Smooth muscle cell (in vitro differentiated cells): ENCODE measurements around the gene NCK2. TPM values are rescaled to one million over a fixed set of nuclear protein-coding genes. Genes with fewer than 3 reads are reported as not detected.
A peak's percentile ranks its signal among the peaks of the same experiment; 100 is the strongest.

ENCODE experiments used
- DNase-seq: peaks from one replicate; lab custom pipeline; 2025; ENCODE audit not compliant: unreplicated experiment; lab: John Stamatoyannopoulos, UW
- H2AFZ ChIP-seq: fragments of 200-600 bp; sonication (generic); 2 replicates; pipeline ENCODE4 v1.6.0; 2016; ENCODE audit warnings: antibody characterized with exemption, low read depth, mild to moderate bottlenecking
- H3F3A ChIP-seq: fragments of 200-600 bp; sonication (generic); 2 replicates; pipeline ENCODE4 v1.6.0; 2017; ENCODE audit warnings: antibody characterized with exemption, low read depth
- H3K27ac ChIP-seq: fragments of 200-600 bp; sonication (generic); 2 replicates; pipeline ENCODE4 v1.5.1; 2016; ENCODE audit warnings: low read depth, mild to moderate bottlenecking
- H3K27me3 ChIP-seq: fragments of 200-600 bp; sonication (generic); 2 replicates; pipeline ENCODE4 v1.6.1; 2016; ENCODE audit warnings: low read depth, mild to moderate bottlenecking
- H3K36me3 ChIP-seq: fragments of 200-600 bp; sonication (generic); 2 replicates; pipeline ENCODE4 v1.5.1; 2016; ENCODE audit warnings: low read depth
- H3K4me1 ChIP-seq: fragments of 200-600 bp; sonication (generic); 2 replicates; pipeline ENCODE4 v1.5.1; 2016; ENCODE audit warnings: low read depth
- H3K4me2 ChIP-seq: fragments of 200-600 bp; sonication (generic); 2 replicates; pipeline ENCODE4 v1.6.0; 2016; ENCODE audit warnings: mild to moderate bottlenecking
- H3K4me3 ChIP-seq: fragments of 200-600 bp; sonication (generic); 2 replicates; pipeline ENCODE4 v1.5.1; 2016; ENCODE audit warnings: mild to moderate bottlenecking
- H3K79me2 ChIP-seq: fragments of 200-600 bp; sonication (generic); 2 replicates; pipeline ENCODE4 v1.6.0; 2016; ENCODE audit warnings: low read depth, mild to moderate bottlenecking
- H3K9ac ChIP-seq: fragments of 200-600 bp; sonication (generic); 2 replicates; pipeline ENCODE4 v1.6.0; 2016; ENCODE audit warnings: low read depth
- H3K9me3 ChIP-seq: fragments of 200-600 bp; sonication (generic); replicated peaks from 2 replicates; pipeline ENCODE4 v1.5.1; 2016; ENCODE audit warnings: low read depth
- H4K20me1 ChIP-seq: fragments of 200-600 bp; sonication (generic); 2 replicates; pipeline ENCODE4 v1.6.0; 2016; ENCODE audit warnings: low read depth
- WGBS: methylation state at CpG from one replicate; pipeline ENCODE4 v1.1.7; 2016; ENCODE audit warnings: low lambda C conversion rate; 5-methylcytosine and 5-hydroxymethylcytosine counted together
- polyA plus RNA-seq: library from polyadenylated mRNA; unstranded; fragments of >200 nt; fragmentation: Nextera tagmentation; extraction: Ambion mirVana; gene quantifications from 2 replicates; pipeline ENCODE4 v1.2.1, GENCODE V29; 2016
- total RNA-seq: library from RNA; depleted of rRNA; stranded (reverse); fragments of >200 nt; gene quantifications from 2 replicates; pipeline ENCODE4 v1.2.3, GENCODE V29; 2014
- TF ChIP-seq, protein P1 (sequence below): fragments of 200-600 bp; sonication (generic); IDR thresholded peaks from 2 replicates; pipeline ENCODE4 v1.5.1; 2017; ENCODE audit warnings: borderline replicate concordance, mild to moderate bottlenecking, antibody characterized with exemption; ENCODE audit not compliant: insufficient read depth, poor library complexity, severe bottlenecking

Gene NCK2
- total and polyA plus RNA-seq, 2 experiments from 2014 or later: 29.0 to 50.5 TPM

DNA sequence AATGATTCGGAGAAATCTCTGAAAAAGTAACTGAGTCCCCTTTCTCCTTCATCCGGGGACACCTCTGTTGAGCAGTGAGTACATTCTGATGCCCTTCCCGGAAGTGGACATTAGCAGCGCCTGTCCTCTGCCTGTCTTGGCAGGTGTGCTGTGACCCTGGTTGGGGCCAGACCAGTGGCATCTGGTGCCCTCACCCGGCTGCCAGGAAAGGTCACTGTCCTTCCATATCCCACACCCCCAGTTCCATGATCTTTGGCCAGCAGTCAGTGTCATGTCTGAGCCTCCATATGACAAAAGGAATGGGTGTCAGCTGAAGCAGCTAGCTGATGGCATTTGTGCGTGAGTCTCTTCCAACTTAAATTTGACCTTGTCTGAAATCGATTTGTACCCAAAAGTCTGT, 128.1 kb downstream of the NCK2 start:
- TF ChIP-seq, protein P1, sequence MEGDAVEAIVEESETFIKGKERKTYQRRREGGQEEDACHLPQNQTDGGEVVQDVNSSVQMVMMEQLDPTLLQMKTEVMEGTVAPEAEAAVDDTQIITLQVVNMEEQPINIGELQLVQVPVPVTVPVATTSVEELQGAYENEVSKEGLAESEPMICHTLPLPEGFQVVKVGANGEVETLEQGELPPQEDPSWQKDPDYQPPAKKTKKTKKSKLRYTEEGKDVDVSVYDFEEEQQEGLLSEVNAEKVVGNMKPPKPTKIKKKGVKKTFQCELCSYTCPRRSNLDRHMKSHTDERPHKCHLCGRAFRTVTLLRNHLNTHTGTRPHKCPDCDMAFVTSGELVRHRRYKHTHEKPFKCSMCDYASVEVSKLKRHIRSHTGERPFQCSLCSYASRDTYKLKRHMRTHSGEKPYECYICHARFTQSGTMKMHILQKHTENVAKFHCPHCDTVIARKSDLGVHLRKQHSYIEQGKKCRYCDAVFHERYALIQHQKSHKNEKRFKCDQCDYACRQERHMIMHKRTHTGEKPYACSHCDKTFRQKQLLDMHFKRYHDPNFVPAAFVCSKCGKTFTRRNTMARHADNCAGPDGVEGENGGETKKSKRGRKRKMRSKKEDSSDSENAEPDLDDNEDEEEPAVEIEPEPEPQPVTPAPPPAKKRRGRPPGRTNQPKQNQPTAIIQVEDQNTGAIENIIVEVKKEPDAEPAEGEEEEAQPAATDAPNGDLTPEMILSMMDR: no peak
- Histone ChIP-seq H3K4me2 (no peak overlapping the region), H3K27ac (peak overlapping the region; percentile 76), H2AFZ (no peak overlapping the region), H3K4me3 (no peak overlapping the region), H3K9me3 (no peaks in the 10 kb centered on the region), H4K20me1 (peaks cover 90% of the 10 kb centered on the region), H3K27me3 (no peaks in the 10 kb centered on the region), H3K4me1 (peaks cover 11% of the 10 kb centered on the region), H3K79me2 (peaks cover 43% of the 10 kb centered on the region), H3K9ac (peak overlapping the region; percentile 35), H3F3A (no peaks in the 10 kb centered on the region), H3K36me3 (no peaks in the 10 kb centered on the region)
- no peak for DNase-seq
- 97% methylated on average over 7 of the region's 7 CpGs for WGBS

DNA sequence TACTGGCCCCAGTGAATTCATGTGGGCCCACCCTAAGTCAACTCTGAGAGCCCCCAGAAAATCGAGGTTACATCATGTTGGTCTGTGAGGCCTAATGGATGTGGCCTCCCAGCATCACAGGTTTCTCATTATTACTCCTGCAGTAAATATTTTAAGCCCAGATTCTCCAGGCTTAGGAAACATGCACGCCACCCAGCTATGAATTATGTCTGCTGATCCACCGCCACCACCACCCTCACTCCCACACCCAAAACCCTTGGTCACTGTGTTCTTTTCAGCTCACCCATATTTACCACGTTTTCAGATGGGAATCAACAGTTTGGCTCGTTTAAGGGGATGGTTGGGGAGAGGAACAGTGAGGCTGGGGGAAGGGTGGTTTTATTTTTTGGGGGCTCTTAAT, 128.6 kb downstream of the NCK2 start:
- H3K27me3 ChIP-seq: no peaks in the 10 kb centered on the region
- H2AFZ ChIP-seq: no peak overlapping the region
- WGBS: 69% methylated on average over 5 of the region's 5 CpGs
- no peak overlapping the region for H3K4me3 ChIP-seq
- peaks cover 11% of the 10 kb centered on the region for H3K4me1 ChIP-seq
- no peaks in the 10 kb centered on the region for H3F3A ChIP-seq
- TF ChIP-seq, protein P1: no peak
- H3K4me2 ChIP-seq: peak overlapping the region; percentile 45
- H3K9me3 ChIP-seq: no peaks in the 10 kb centered on the region
- peaks cover 39% of the 10 kb centered on the region for H3K79me2 ChIP-seq
- H3K9ac ChIP-seq: no peak overlapping the region
- H4K20me1 ChIP-seq: peaks cover 90% of the 10 kb centered on the region
- H3K27ac ChIP-seq: peak overlapping the region; percentile 76
- no peaks in the 10 kb centered on the region for H3K36me3 ChIP-seq
- DNase-seq: no peak

DNA sequence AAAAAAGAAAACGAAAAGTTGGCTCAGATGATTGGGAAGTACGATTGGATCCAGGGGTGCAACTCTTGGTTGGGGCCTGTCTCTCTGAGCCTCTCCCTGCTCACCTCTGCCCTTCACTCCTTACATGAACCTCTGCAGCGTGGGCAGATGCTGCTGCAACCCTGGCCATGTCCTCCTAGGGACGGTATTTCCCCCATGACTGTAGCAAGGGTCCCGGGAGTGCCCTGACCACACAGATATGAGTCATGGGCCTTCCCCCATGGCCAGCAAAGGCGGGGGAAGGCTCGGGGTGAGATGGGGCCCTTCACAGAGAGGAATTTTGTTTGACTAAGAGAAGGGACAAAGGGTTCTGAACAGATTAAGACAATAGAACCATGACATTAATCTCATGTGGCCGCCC, 129.0 kb downstream of the NCK2 start:
- H4K20me1 ChIP-seq: peaks cover 86% of the 10 kb centered on the region
- TF ChIP-seq, protein P1: no peak
- peak overlapping the region; percentile 76 for H3K27ac ChIP-seq
- H3F3A ChIP-seq: no peaks in the 10 kb centered on the region
- H3K79me2 ChIP-seq: peaks cover 34% of the 10 kb centered on the region
- no peaks in the 10 kb centered on the region for H3K27me3 ChIP-seq
- H3K9ac ChIP-seq: no peak overlapping the region
- H3K9me3 ChIP-seq: no peaks in the 10 kb centered on the region
- H3K4me2 ChIP-seq: peak overlapping the region; percentile 45
- H3K4me3 ChIP-seq: no peak overlapping the region
- H2AFZ ChIP-seq: no peak overlapping the region
- no peak for DNase-seq
- peaks cover 11% of the 10 kb centered on the region for H3K4me1 ChIP-seq
- 46% methylated on average over 8 of the region's 8 CpGs for WGBS
- no peaks in the 10 kb centered on the region for H3K36me3 ChIP-seq

DNA sequence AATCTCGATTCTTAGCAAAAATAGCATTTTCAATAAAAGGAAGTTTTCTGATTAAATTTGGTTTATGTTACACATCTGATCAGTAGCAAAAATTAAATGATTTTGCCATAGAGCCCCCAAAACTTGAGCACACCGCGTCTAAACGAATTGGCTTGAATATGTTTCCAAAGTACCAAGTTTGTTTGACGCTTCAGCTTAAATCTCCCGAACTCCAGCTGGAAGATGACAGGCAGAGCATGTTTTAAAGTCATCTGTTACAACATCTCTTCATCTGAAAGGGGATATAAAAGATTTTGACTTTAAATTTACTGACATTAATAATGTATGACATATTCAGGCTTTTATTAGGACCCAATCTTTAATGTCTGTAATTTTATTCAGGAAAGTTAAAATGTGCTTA, 129.8 kb downstream of the NCK2 start:
- 95% methylated on average over 6 of the region's 6 CpGs for WGBS
- H3K79me2 ChIP-seq: peaks cover 29% of the 10 kb centered on the region
- H3K4me2 ChIP-seq: peak overlapping the region; percentile 8

More for the DNA sequence above, 129.8 kb downstream of the NCK2 start:
- H3K27me3 ChIP-seq: no peaks in the 10 kb centered on the region
- no peaks in the 10 kb centered on the region for H3F3A ChIP-seq
- no peaks in the 10 kb centered on the region for H3K36me3 ChIP-seq
- no peak overlapping the region for H2AFZ ChIP-seq
- H3K9ac ChIP-seq: no peak overlapping the region
- H3K27ac ChIP-seq: peak overlapping the region; percentile 76
- TF ChIP-seq, protein P1: no peak
- H4K20me1 ChIP-seq: peaks cover 78% of the 10 kb centered on the region
- DNase-seq: no peak
- H3K4me1 ChIP-seq: peaks cover 11% of the 10 kb centered on the region
- no peaks in the 10 kb centered on the region for H3K9me3 ChIP-seq
- no peak overlapping the region for H3K4me3 ChIP-seq
